Measurements from ENCODE around the gene BICRA.

The BICRA gene

DNA sequence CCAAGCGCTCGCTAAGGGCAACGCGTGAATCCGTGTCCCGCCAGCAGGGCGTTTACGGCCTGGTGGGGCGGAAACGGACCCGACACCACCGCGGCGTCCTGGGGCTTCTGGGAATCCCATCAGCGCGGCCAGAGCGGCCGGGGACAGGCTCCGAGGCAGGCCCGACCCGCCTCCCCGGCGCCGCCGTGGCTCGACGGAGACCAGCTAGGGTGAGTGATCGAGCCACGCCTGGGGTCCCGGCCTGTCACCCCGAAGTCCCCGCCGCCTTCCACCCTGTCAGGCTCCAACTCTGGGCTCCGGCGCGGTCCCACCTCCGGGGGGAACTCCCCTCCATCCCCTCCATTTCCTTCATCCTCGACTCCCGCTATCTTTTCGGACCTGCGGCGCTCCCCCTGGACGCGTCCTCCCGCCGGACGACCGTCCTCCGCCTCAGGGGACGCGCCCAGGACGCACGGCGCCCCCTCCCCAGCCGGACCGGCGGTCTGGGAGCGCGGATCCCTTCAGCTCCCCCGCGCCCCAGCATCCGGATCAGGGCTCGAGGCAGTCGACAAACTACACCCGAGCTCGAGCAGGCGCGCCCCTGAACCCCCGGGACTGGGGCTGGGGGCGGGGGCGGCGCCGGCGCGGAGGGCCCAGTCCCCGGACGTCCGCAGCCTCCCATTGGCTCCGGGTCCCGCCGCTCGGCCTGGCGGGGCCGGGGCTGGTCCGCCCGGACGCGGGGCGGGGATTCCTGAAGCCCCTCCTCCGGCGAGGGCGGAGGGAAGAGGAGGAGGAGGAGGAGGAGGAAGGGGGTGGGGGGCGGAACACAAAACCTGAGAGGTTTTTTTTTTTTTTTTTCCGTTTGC is 638 bp upstream of the BICRA start:
- Mint-ChIP-seq H3K4me3 (peak overlapping the region; percentile 87), H3K36me3 (ENCODE audit: insufficient read depth) (peaks cover 12% of the 10 kb centered on the region), H3K27ac (ENCODE audit: low read depth) (peak overlapping the region; percentile 83), H3K27me3 (peaks cover 6% of the 10 kb centered on the region), H3K9me3 (no peaks in the 10 kb centered on the region), H3K4me1 (peaks cover 36% of the 10 kb centered on the region)
- DNase-seq (ENCODE audit: low spot score in 2 of 2): peak; percentile 95 to 96
- ATAC-seq (replicated peaks; ENCODE audit: extremely low read depth, poor library complexity, severe bottlenecking): peak; percentile 87

DNA sequence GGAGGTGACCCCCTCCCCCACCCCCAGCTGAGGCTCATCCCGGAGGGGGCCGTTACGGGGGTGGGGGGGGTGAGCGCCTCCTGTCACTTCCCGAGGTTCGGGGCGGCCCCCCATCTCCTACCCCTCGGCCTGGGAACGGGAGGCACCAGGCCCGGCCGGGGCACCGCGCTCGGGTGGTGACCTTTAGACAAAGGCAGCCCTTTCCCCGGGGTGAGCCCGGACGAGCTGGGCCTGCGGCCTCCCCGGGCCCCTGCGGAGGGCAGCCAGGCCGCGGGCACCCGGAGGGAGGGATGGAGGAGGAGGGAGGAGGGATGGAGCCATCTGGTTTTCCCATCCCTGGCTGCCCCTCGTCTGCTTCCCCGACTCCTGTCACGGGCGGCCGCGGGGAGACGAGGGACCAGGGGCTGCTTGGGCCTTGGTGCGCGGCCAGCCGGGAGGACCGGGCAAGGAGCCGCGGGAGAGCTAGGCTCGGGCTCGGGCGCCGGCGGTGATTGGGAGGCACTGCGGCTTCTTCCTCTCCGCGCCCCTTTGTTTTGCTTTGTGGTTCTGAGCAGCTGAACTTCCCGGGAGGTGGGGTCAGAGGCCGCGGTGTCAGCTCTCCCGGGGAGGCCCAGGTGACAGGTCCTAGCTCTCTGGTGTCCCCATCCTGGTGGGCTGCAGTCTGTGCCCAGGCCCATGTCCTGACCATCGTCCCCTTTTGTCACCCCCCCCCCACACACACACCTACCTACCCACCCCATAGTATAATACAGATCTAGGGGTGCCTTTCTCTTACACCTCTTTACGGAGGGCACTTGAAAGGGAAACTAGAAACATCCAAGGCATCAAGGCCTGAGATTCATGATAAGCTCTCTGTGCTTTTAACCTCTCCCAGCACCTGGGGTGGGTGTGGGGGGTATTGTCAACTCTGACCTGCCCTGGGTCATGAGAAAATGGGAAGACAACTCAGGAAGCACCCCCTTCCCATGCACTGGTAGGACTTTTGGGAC is 1.3 kb downstream of the BICRA start:
- ATAC-seq (replicated peaks; ENCODE audit: extremely low read depth, poor library complexity, severe bottlenecking) (no peak), DNase-seq (ENCODE audit: low spot score in 2 of 2) (peak; percentile 25 to 27)
- Mint-ChIP-seq H3K36me3 (ENCODE audit: insufficient read depth) (peaks cover 13% of the 10 kb centered on the region), H3K27me3 (no peaks in the 10 kb centered on the region), H3K9me3 (no peaks in the 10 kb centered on the region), H3K27ac (ENCODE audit: low read depth) (peak overlapping the region; percentile 80), H3K4me1 (peaks cover 45% of the 10 kb centered on the region), H3K4me3 (peak overlapping the region; percentile 87)

- ATAC-seq (replicated peaks; ENCODE audit: extremely low read depth, poor library complexity, severe bottlenecking): no peak
- H3K4me3 Mint-ChIP-seq: peak overlapping the region; percentile 87
- peak overlapping the region; percentile 80 for H3K27ac Mint-ChIP-seq (ENCODE audit: low read depth)
- H3K4me1 Mint-ChIP-seq: peaks cover 52% of the 10 kb centered on the region
- H3K27me3 Mint-ChIP-seq: no peaks in the 10 kb centered on the region
- no peaks in the 10 kb centered on the region for H3K9me3 Mint-ChIP-seq
- peaks cover 14% of the 10 kb centered on the region for H3K36me3 Mint-ChIP-seq (ENCODE audit: insufficient read depth)
- DNase-seq (ENCODE audit: low spot score in 2 of 2): no peak
These were observed 2.0 kb downstream of the BICRA start for GRCh38 chr19:47610902-47611301.

- peaks cover 44% of the 10 kb centered on the region for H3K4me1 Mint-ChIP-seq
- H3K27me3 Mint-ChIP-seq: no peaks in the 10 kb centered on the region
- H3K36me3 Mint-ChIP-seq (ENCODE audit: insufficient read depth): peaks cover 9% of the 10 kb centered on the region
- no peak for ATAC-seq (replicated peaks; ENCODE audit: extremely low read depth, poor library complexity, severe bottlenecking)
- DNase-seq (ENCODE audit: low spot score in 2 of 2): no peak
- H3K9me3 Mint-ChIP-seq: no peaks in the 10 kb centered on the region
- H3K27ac Mint-ChIP-seq (ENCODE audit: low read depth): no peak overlapping the region
- no peak overlapping the region for H3K4me3 Mint-ChIP-seq
These were observed 4.5 kb downstream of the BICRA start for GRCh38 chr19:47613165-47614020.

DNA sequence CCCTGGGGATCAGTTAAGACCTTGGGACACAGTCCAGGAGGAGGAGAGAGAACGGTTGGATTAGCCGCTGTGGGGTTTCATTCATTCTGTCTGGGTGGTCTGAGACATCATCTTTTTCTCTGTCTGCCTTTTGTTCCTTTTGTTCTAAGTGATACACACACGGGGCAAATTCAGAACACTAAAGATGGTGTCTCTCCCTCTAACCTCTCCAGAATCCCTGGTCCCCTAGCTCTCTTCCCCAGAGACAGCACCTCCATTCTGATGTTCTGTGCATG is 5.0 kb downstream of the BICRA start:
- peaks cover 9% of the 10 kb centered on the region for H3K36me3 Mint-ChIP-seq (ENCODE audit: insufficient read depth)
- H3K27ac Mint-ChIP-seq (ENCODE audit: low read depth): no peak overlapping the region
- peaks cover 44% of the 10 kb centered on the region for H3K4me1 Mint-ChIP-seq
- no peak overlapping the region for H3K4me3 Mint-ChIP-seq
- DNase-seq (ENCODE audit: low spot score in 2 of 2) (no peak), ATAC-seq (replicated peaks; ENCODE audit: extremely low read depth, poor library complexity, severe bottlenecking) (no peak)
- H3K27me3 Mint-ChIP-seq: no peaks in the 10 kb centered on the region
- no peaks in the 10 kb centered on the region for H3K9me3 Mint-ChIP-seq

GRCh38 chr19:47614559-47614958 is 5.6 kb downstream of the BICRA start:
- no peak for ATAC-seq (replicated peaks; ENCODE audit: extremely low read depth, poor library complexity, severe bottlenecking)
- Mint-ChIP-seq H3K27ac (ENCODE audit: low read depth) (no peak overlapping the region), H3K4me1 (peaks cover 48% of the 10 kb centered on the region), H3K9me3 (no peaks in the 10 kb centered on the region), H3K36me3 (ENCODE audit: insufficient read depth) (peaks cover 7% of the 10 kb centered on the region), H3K4me3 (no peak overlapping the region), H3K27me3 (no peaks in the 10 kb centered on the region)
- no peak for DNase-seq (ENCODE audit: low spot score in 2 of 2)

DNA sequence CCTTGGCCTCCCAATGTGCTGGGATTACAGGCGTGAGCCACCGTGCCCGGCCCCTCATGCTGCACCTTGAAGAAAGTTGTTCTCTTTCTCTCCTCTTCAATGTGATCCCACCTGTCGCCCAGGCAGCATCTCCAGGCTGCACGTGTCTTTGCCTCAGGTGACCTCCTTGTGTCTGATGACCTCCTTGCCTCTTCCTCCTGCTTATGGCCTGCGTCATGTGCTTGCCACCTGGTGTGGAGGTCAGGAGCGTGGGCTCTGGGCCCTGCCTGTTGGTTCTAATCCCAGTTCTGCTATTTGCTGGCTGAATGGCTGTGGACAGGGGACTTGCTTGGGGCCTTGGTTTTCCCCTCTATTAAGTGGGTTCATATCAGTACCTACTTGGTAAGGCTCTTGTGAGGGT is 6.3 kb downstream of the BICRA start:
- no peak for ATAC-seq (replicated peaks; ENCODE audit: extremely low read depth, poor library complexity, severe bottlenecking)
- no peak overlapping the region for H3K4me3 Mint-ChIP-seq
- H3K27ac Mint-ChIP-seq (ENCODE audit: low read depth): no peak overlapping the region
- H3K4me1 Mint-ChIP-seq: peaks cover 55% of the 10 kb centered on the region
- peaks cover 8% of the 10 kb centered on the region for H3K36me3 Mint-ChIP-seq (ENCODE audit: insufficient read depth)
- no peak for DNase-seq (ENCODE audit: low spot score in 2 of 2)
- H3K27me3 Mint-ChIP-seq: no peaks in the 10 kb centered on the region
- no peaks in the 10 kb centered on the region for H3K9me3 Mint-ChIP-seq

GRCh38 chr19:47615714-47616113 is 6.8 kb downstream of the BICRA start:
- no peak for DNase-seq (ENCODE audit: low spot score in 2 of 2)
- no peak for ATAC-seq (replicated peaks; ENCODE audit: extremely low read depth, poor library complexity, severe bottlenecking)
- Mint-ChIP-seq H3K9me3 (no peaks in the 10 kb centered on the region), H3K27ac (ENCODE audit: low read depth) (no peak overlapping the region), H3K27me3 (no peaks in the 10 kb centered on the region), H3K4me1 (peaks cover 53% of the 10 kb centered on the region), H3K36me3 (ENCODE audit: insufficient read depth) (peaks cover 9% of the 10 kb centered on the region), H3K4me3 (no peak overlapping the region)

DNA sequence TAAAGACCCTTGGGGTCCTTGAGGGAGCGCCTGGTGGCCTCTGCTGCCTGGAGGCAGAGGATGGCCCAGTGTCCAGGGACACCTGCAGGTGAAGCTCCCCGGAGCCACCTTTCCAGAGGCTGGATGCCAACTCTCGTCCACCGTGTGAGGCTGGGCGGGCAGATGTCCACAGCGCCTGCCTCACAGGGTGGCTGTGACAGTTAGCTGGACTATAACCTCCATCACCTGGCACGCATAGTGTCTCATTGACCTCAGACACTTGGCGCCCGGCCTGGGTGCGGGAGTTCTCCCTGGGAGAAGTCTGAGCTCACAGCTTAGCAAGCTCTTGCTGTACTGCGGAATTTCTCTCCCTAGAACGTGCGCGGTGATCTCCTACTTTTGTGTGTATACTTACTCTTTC is 9.8 kb downstream of the BICRA start:
- ATAC-seq (replicated peaks; ENCODE audit: extremely low read depth, poor library complexity, severe bottlenecking): no peak

DNA sequence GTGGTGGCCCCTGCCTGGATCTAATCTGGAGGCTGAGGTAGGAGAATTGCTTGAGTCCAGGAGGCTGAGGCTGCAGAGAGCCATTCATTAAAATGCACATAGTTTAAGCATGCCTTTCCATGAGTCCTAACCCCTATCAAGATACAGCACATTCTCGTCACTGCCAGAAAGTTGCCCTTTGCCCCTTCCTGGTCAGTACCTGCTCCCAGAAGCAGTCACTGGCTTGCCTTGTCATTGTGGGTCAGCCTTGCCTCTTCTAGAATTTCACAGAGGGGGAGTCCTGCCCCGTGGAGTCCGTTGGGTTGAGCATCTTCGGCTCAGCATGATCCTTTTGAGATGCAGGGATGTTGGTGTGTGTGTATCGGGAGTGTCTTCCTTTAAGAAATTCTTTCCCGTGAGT is 10.8 kb downstream of the BICRA start:
- Mint-ChIP-seq H3K4me1 (peaks cover 40% of the 10 kb centered on the region), H3K27me3 (no peaks in the 10 kb centered on the region), H3K4me3 (no peak overlapping the region), H3K36me3 (ENCODE audit: insufficient read depth) (peaks cover 14% of the 10 kb centered on the region), H3K27ac (ENCODE audit: low read depth) (no peak overlapping the region), H3K9me3 (no peaks in the 10 kb centered on the region)
- DNase-seq (ENCODE audit: low spot score in 2 of 2) (no peak), ATAC-seq (replicated peaks; ENCODE audit: extremely low read depth, poor library complexity, severe bottlenecking) (no peak)

More for the DNA sequence above, 9.8 kb downstream of the BICRA start:
- Mint-ChIP-seq H3K27ac (ENCODE audit: low read depth) (no peak overlapping the region), H3K36me3 (ENCODE audit: insufficient read depth) (peaks cover 10% of the 10 kb centered on the region), H3K27me3 (no peaks in the 10 kb centered on the region), H3K4me3 (no peak overlapping the region), H3K4me1 (peaks cover 35% of the 10 kb centered on the region), H3K9me3 (no peaks in the 10 kb centered on the region)
- no peak for DNase-seq (ENCODE audit: low spot score in 2 of 2)

DNA sequence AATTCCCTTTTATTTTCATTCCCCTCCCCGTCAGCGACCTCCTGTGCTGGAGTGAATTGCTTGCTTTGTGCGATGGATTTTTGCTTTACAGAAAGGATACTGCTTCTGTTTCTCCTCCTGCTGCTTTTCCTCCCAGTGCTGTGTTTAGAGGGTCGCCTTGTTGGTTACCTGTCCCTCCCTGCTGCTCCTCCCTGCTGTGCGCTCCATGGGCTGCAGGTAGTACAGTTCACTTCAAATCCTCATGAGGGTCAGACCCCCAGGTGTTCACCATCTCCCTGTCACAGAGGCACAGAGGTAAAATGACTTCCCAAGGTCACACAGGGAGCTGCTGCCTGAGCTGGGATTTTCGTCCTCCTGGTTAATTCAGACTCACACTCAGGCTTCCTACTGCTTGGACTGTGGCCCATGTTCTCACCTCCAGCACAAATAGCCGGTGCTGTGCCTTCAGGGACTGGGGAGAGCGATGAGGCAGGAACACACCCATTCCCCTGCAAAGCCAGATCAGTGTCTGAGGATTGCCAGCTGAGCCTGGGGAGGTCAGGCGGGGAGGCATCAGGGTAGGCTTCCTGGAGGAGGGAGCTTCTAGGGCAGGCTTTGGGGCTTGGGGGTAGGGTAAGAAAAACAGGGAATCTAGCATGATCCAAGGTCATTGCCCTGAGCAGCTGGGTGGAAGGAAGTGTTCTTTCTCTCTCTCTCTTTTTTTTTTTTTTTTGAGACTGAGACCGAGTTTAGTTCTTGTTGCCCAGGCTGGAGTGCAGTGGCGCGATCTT is 14.4 kb downstream of the BICRA start:
- Mint-ChIP-seq H3K9me3 (no peaks in the 10 kb centered on the region), H3K4me1 (peaks cover 50% of the 10 kb centered on the region), H3K27ac (ENCODE audit: low read depth) (no peak overlapping the region), H3K4me3 (no peak overlapping the region), H3K27me3 (no peaks in the 10 kb centered on the region), H3K36me3 (ENCODE audit: insufficient read depth) (peaks cover 17% of the 10 kb centered on the region)
- DNase-seq (ENCODE audit: low spot score in 2 of 2) (no peak), ATAC-seq (replicated peaks; ENCODE audit: extremely low read depth, poor library complexity, severe bottlenecking) (no peak)

Data from central memory CD8-positive, alpha-beta T cell (primary cell).